GM12878 (cell line): ENCODE measurements around the gene GPN1. TPM values are rescaled to one million over a fixed set of nuclear protein-coding genes. Genes with fewer than 3 reads are reported as not detected.

Source experiments
- ATAC-seq: fragments of 200-7000 bp; cut with Tn5 transposase; 3 replicates; pipeline ENCODE4 v1.9.1; 2020; ENCODE audit warnings: mild to moderate bottlenecking, moderate library complexity
- BruUV-seq: library from RNA; stranded (reverse); fragments of 400-500 nt; replicated peaks from 2 replicates; lab custom pipeline; 2021; lab: Mats Ljungman, UMichigan
- CTCF ChIA-PET: fragments of 300-600 bp; sonication (Branson Sonifier 250); formaldehyde crosslinking; extraction: SDS; loops from one replicate; lab custom pipeline; 2021; ENCODE audit warnings: inconsistent platforms; lab: Yijun Ruan, JAX
- POLR2A ChIA-PET: fragments of 350-600 bp; formaldehyde crosslinking; extraction: SDS; loops from one replicate; lab custom pipeline; 2021; ENCODE audit warnings: inconsistent platforms; lab: Charles Lee
- RAD21 ChIA-PET: fragments of 300-600 bp; sonication (Branson Sonifier 250); formaldehyde crosslinking; loops from one replicate; lab custom pipeline; 2023; ENCODE audit warnings: antibody characterized with exemption; ENCODE audit not compliant: unreplicated experiment; lab: Charles Lee
- SMC1A ChIA-PET: fragments of 300-600 bp; sonication (Branson Sonifier 250); formaldehyde crosslinking; loops from one replicate; lab custom pipeline; 2023; ENCODE audit not compliant: unreplicated experiment, uncharacterized antibody; lab: Charles Lee
- DNase-seq: peaks from one replicate; pipeline ENCODE4 v3.0.0-alpha.2; 2011; ENCODE audit warnings: low read depth, low spot score
- FAIRE-seq: peaks from 3 replicates; lab custom pipeline; 2011; peaks lifted over from hg19 to GRCh38; lab: Jason Lieb, UNC
- H2AFZ ChIP-seq: 2 replicates; pipeline ENCODE4 v1.6.0; 2011; ENCODE audit warnings: low read depth, low read length, control low read depth; ENCODE audit not compliant: control insufficient read depth
- H3K27ac ChIP-seq: 2 replicates; pipeline ENCODE4 v1.5.1; 2011; ENCODE audit warnings: control low read depth; ENCODE audit not compliant: control insufficient read depth, insufficient read depth
- H3K27me3 ChIP-seq, 2 experiments: replicated peaks in 1 of 2; 2 replicates each; pipeline versions ENCODE4 v1.6.0 to v1.6.1; 2011; ENCODE audit warnings: low read length in 1 of 2; ENCODE audit not compliant: control insufficient read depth in 2 of 2, insufficient read depth in 2 of 2
- H3K36me3 ChIP-seq, 2 experiments: 2 replicates each; pipeline ENCODE4 v1.5.1; 2011; ENCODE audit warnings: low read length in 1 of 2; ENCODE audit not compliant: control insufficient read depth in 2 of 2, insufficient read depth in 2 of 2
- H3K4me1 ChIP-seq: 2 replicates; pipeline ENCODE4 v1.6.1; 2011; ENCODE audit warnings: mild to moderate bottlenecking, low read length, moderate library complexity, mixed read lengths; ENCODE audit not compliant: control insufficient read depth, insufficient read depth
- H3K4me2 ChIP-seq: 2 replicates; pipeline ENCODE4 v1.6.0; 2011; ENCODE audit warnings: control low read depth; ENCODE audit not compliant: control insufficient read depth, insufficient read depth
- H3K4me3 ChIP-seq: fragments of 200-600 bp; sonication (generic); 2 replicates; pipeline ENCODE4 v1.5.1; 2016
- H3K79me2 ChIP-seq: 2 replicates; pipeline ENCODE4 v1.6.0; 2011; ENCODE audit warnings: low read length; ENCODE audit not compliant: control insufficient read depth, insufficient read depth
- H3K9ac ChIP-seq: 2 replicates; pipeline ENCODE4 v1.8.0; 2011; ENCODE audit warnings: low read length, control low read depth, mixed read lengths; ENCODE audit not compliant: control insufficient read depth, insufficient read depth
- H3K9me3 ChIP-seq: replicated peaks from 3 replicates; pipeline ENCODE4 v1.5.1; 2011; ENCODE audit warnings: mild to moderate bottlenecking, low read length; ENCODE audit not compliant: control insufficient read depth, insufficient read depth
- H4K20me1 ChIP-seq: 2 replicates; pipeline ENCODE4 v1.6.0; 2011; ENCODE audit not compliant: control insufficient read depth, insufficient read depth
- BMI1 ChIP-seq: fragments of 450-650 bp; IDR thresholded peaks from 2 replicates; pipeline ENCODE4 v1.6.1; 2016; ENCODE audit warnings: mild to moderate bottlenecking, moderate library complexity, borderline replicate concordance
- CHD2 ChIP-seq: IDR thresholded peaks from 2 replicates; pipeline ENCODE4 v1.6.1; 2011; ENCODE audit warnings: low read depth, low read length, improper control_type of control experiment, borderline replicate concordance
- NFIC ChIP-seq: IDR thresholded peaks from 2 replicates; pipeline ENCODE4 v1.6.1; 2012; ENCODE audit warnings: low read depth, mild to moderate bottlenecking, inconsistent platforms, low read length, moderate library complexity
- NFYB ChIP-seq: IDR thresholded peaks from 2 replicates; pipeline ENCODE4 v1.6.1; 2011; ENCODE audit warnings: low read depth, mild to moderate bottlenecking, low read length, improper control_type of control experiment, moderate library complexity; ENCODE audit not compliant: insufficient read depth
- RAD21 ChIP-seq: IDR thresholded peaks from 2 replicates; pipeline ENCODE4 v1.6.1; 2011; ENCODE audit warnings: mild to moderate bottlenecking, low read depth, low read length, moderate library complexity; ENCODE audit not compliant: insufficient read depth
- RFX5 ChIP-seq: IDR thresholded peaks from 2 replicates; pipeline ENCODE4 v1.6.1; 2011; ENCODE audit warnings: low read depth, low read length, improper control_type of control experiment
- SKIL ChIP-seq: fragments of 450-650 bp; IDR thresholded peaks from 2 replicates; pipeline ENCODE4 v1.6.1; 2017; ENCODE audit warnings: mild to moderate bottlenecking, low read depth, inconsistent platforms; ENCODE audit not compliant: poor library complexity, severe bottlenecking
- SMARCA5 ChIP-seq: fragments of 450-650 bp; IDR thresholded peaks from 2 replicates; pipeline ENCODE4 v1.6.1; 2017; ENCODE audit warnings: mild to moderate bottlenecking
- SMC3 ChIP-seq: IDR thresholded peaks from 2 replicates; pipeline ENCODE4 v1.6.1; 2011; ENCODE audit warnings: low read length, improper control_type of control experiment, borderline replicate concordance
- ZNF217 ChIP-seq: fragments of 450-650 bp; IDR thresholded peaks from 2 replicates; pipeline ENCODE4 v1.6.1; 2017; ENCODE audit warnings: antibody characterized with exemption, mild to moderate bottlenecking
- WGBS: methylation state at CpG from one replicate; pipeline ENCODE4 v1.1.6; 2016; ENCODE audit warnings: low lambda C conversion rate; ENCODE audit not compliant: insufficient replicate concordance, insufficient coverage; ENCODE audit errors: missing lambda C conversion rate; 5-methylcytosine and 5-hydroxymethylcytosine counted together
- in situ Hi-C: fragments of 300-500 bp; cut with MboI; formaldehyde crosslinking; loops from 9 replicates; pipeline ENCODE4 v1.14.3; 2018; ENCODE audit warnings: mixed read lengths
- intact Hi-C: fragments of 100-400 bp; cut with micrococcal nuclease; formaldehyde crosslinking; loops from one replicate; pipeline ENCODE4 v1.14.2; 2022; ENCODE audit not compliant: unreplicated experiment
- polyA plus RNA-seq, 11 experiments: library from polyadenylated mRNA; depleted of rRNA in 4 of 11; unstranded in 6 of 11; stranded (reverse) in 5 of 11; fragments of >200 nt; fragmentation: Nextera tagmentation in 4 of 11; fragmentation: Illumina TruSeq in 1 of 11; extraction: Ambion mirVana in 4 of 11; extraction: Trizol in 1 of 11; gene quantifications; 1 replicate in 1 of 11; 2 replicates in 10 of 11; pipeline versions ENCODE4 v1.2.1 to v1.2.3, GENCODE V29; 2011 to 2016; ENCODE audit warnings: inconsistent platforms in 2 of 11, missing spikeins in 2 of 11, low read depth in 1 of 11
- total RNA-seq, 4 experiments: library from RNA; depleted of rRNA in 3 of 4; stranded (reverse); fragments of >200 nt in 3 of 4; fragmentation: Illumina TruSeq in 1 of 4; extraction: Trizol in 1 of 4; gene quantifications; 2 replicates each; pipeline versions ENCODE4 v1.2.1 to v1.2.3, GENCODE V29; 2013 to 2021
- TF ChIP-seq, protein P1 (sequence below): fragments of 450-650 bp; IDR thresholded peaks from 2 replicates; pipeline ENCODE4 v1.6.1; 2017; ENCODE audit warnings: low read depth, mild to moderate bottlenecking, moderate library complexity
- TF ChIP-seq, protein P2 (sequence below): IDR thresholded peaks from 2 replicates; pipeline ENCODE4 v1.6.1; 2011; ENCODE audit warnings: borderline replicate concordance, low read depth, mild to moderate bottlenecking, moderate library complexity, low read length; ENCODE audit not compliant: insufficient read depth, poor library complexity, severe bottlenecking

Gene GPN1
- total and polyA plus RNA-seq, 10 of the 15 experiments (the other 5 are each of a cell fraction or from before 2014, with no cell fraction given), result 32.1 to 108 (median 60.4) TPM

GRCh38 chr2:27634291-27634690 is 5.4 kb downstream of the GPN1 start:
- ChIA-PET RAD21 (interaction anchor here (0.6 kb wide), 1 partner anchor 1350 kb away, joined by 3 read pairs; no protein-coding TSS in a partner anchor), SMC1A (no interaction called here), CTCF (interaction anchor here (2.7 kb wide), 1 partner anchor 50 kb away, joined by 10 read pairs; no protein-coding TSS in a partner anchor), POLR2A (no interaction called here)
- Histone ChIP-seq H4K20me1 (no peaks in the 10 kb centered on the region), H3K4me3 (no peak overlapping the region), H3K27me3 (no peaks in the 10 kb centered on the region), H3K9me3 (no peaks in the 10 kb centered on the region), H3K9ac (no peak overlapping the region), H3K79me2 (peaks cover 5% of the 10 kb centered on the region), H3K27ac (no peak overlapping the region), H3K4me2 (no peak overlapping the region), H3K36me3 (peaks cover 0 to 23% of the 10 kb centered on the region in 2 experiments; a peak in 2 of 4 replicates), H3K4me1 (peaks cover 4% of the 10 kb centered on the region), H2AFZ (no peak overlapping the region)
- no TSS peak for BruUV-seq
- TF ChIP-seq NFYB (no peak), SMARCA5 (no peak), SMC3 (no peak), NFIC (no peak), SKIL (no peak), BMI1 (no peak), ZNF217 (no peak), RFX5 (no peak), CHD2 (no peak), RAD21 (no peak)
- TF ChIP-seq, protein P1, sequence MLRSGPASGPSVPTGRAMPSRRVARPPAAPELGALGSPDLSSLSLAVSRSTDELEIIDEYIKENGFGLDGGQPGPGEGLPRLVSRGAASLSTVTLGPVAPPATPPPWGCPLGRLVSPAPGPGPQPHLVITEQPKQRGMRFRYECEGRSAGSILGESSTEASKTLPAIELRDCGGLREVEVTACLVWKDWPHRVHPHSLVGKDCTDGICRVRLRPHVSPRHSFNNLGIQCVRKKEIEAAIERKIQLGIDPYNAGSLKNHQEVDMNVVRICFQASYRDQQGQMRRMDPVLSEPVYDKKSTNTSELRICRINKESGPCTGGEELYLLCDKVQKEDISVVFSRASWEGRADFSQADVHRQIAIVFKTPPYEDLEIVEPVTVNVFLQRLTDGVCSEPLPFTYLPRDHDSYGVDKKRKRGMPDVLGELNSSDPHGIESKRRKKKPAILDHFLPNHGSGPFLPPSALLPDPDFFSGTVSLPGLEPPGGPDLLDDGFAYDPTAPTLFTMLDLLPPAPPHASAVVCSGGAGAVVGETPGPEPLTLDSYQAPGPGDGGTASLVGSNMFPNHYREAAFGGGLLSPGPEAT, result no peak
- TF ChIP-seq, protein P2, sequence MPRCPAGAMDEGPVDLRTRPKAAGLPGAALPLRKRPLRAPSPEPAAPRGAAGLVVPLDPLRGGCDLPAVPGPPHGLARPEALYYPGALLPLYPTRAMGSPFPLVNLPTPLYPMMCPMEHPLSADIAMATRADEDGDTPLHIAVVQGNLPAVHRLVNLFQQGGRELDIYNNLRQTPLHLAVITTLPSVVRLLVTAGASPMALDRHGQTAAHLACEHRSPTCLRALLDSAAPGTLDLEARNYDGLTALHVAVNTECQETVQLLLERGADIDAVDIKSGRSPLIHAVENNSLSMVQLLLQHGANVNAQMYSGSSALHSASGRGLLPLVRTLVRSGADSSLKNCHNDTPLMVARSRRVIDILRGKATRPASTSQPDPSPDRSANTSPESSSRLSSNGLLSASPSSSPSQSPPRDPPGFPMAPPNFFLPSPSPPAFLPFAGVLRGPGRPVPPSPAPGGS, result no peak
- ATAC-seq (no peak), DNase-seq (no peak), FAIRE-seq (no peak)
- in situ Hi-C loops, result no loop called here
- 93% methylated on average over 2 of the region's 2 CpGs for WGBS
- intact Hi-C loops, result no loop called here
